Skeletal muscle satellite cell (primary cell): Measurements from ENCODE around the gene MRGPRF.
"Not testable (repeated sequence)": the region's sequence is repeated elsewhere in the genome, so short reads cannot be mapped to it uniquely, and the experiment has no call there.

Experiments
- H3K27me3 ChIP-seq: 2 replicates; pipeline ENCODE4 v1.7.0; 2013; ENCODE audit warnings: low read length; ENCODE audit not compliant: control insufficient read depth, insufficient read depth
- H3K36me3 ChIP-seq: 2 replicates; pipeline ENCODE4 v1.7.0; 2013; ENCODE audit warnings: mild to moderate bottlenecking, control low read depth, low read length; ENCODE audit not compliant: insufficient read depth
- H3K4me1 ChIP-seq: 2 replicates; pipeline ENCODE4 v1.7.0; 2013; ENCODE audit warnings: low read length; ENCODE audit not compliant: control insufficient read depth, insufficient read depth
- H3K4me2 ChIP-seq: 2 replicates; pipeline ENCODE4 v1.7.0; 2013; ENCODE audit warnings: mild to moderate bottlenecking, low read length
- H3K4me3 ChIP-seq: 2 replicates; pipeline ENCODE4 v1.7.0; 2013; ENCODE audit warnings: low read length
- H3K9ac ChIP-seq: 2 replicates; pipeline ENCODE4 v1.7.0; 2013; ENCODE audit warnings: mild to moderate bottlenecking, low read depth, low read length, moderate library complexity
- H3K9me3 ChIP-seq: replicated peaks from 2 replicates; pipeline ENCODE4 v1.7.0; 2013; ENCODE audit warnings: mild to moderate bottlenecking, control low read depth, low read length

MRGPRF gene

DNA sequence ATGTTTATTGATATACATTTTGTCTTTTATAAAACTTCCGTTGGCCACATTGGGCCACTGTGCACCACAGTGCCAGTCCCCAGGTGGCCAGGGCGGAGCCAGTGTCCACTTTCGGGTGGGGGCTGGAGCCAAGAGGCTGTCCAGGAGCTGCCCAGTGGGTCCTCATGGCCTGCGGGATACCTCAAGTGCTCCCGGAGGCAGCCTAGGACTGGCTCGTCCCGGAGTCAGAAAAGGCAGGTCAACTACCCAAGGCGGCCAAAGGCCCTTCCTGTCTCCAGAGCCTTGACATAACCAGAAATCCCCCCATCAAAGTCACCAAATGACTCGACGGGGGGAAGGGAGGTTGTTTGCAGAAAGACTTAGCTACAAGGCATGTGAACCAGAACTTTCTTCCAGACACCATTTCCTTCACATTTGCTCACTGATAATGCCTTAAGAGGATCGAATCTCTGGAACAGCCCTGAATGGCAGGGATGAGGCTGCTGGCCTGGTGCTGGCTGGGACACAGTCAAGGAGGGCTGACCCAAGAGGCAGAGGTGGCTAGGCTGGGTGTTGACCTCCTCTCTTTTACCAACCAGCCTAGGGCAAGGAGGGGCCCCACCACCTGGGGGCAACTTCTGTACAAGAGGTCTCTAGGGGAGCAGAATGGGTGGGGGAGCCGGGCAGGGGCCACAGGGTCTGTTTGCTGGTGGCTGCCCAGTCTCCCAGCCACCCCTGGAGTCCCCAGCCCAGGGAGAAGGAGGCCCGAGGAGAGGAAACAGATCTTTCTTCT, 8.4 kb downstream of the MRGPRF start:
- Histone ChIP-seq H3K9me3 (no peaks in the 10 kb centered on the region), H3K9ac (no peak overlapping the region), H3K4me1 (peaks cover 46% of the 10 kb centered on the region), H3K27me3 (no peaks in the 10 kb centered on the region), H3K36me3 (no peaks in the 10 kb centered on the region), H3K4me3 (no peak overlapping the region), H3K4me2 (no peak overlapping the region)

- Histone ChIP-seq H3K27me3 (no peaks in the 10 kb centered on the region), H3K9ac (no peak overlapping the region), H3K4me3 (no peak overlapping the region), H3K36me3 (no peaks in the 10 kb centered on the region), H3K4me2 (no peak overlapping the region), H3K9me3 (no peaks in the 10 kb centered on the region), H3K4me1 (peaks cover 39% of the 10 kb centered on the region)
Measured at GRCh38 chr11:69003866-69004367, 9.1 kb downstream of the MRGPRF start.

DNA sequence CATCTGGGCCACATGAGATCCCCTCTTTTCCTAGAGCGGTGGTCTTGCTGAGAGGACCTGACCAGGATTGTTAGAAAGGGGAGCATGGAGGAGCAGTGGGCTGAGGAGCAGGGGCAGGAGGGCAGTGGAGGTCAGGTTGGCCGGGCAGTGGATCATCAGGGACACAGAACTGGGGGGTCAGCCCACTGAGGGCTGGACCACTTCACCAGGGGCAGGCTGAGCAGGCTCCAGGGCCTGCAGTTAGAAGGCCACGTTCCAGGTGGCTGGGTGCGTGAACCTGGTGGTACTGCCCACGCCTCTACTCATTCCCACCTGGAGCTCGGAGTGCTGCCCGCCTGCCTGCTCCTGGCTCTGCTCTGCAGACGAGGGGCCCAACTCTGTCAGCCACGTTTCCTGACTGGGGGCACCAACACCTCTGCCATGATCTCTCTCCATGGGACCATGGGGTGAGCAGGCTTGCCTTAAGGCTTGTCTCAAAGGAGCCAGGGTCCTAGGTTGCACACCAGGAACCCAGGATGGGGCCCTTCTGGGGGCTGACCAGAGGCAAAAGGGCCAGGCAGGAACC, 9.7 kb downstream of the MRGPRF start:
- H3K36me3 ChIP-seq, result no peaks in the 10 kb centered on the region
- H3K4me1 ChIP-seq, result peaks cover 37% of the 10 kb centered on the region
- H3K4me3 ChIP-seq, result no peak overlapping the region
- H3K9ac ChIP-seq, result no peak overlapping the region
- H3K4me2 ChIP-seq, result no peak overlapping the region
- no peaks in the 10 kb centered on the region for H3K9me3 ChIP-seq
- H3K27me3 ChIP-seq, result no peaks in the 10 kb centered on the region

DNA sequence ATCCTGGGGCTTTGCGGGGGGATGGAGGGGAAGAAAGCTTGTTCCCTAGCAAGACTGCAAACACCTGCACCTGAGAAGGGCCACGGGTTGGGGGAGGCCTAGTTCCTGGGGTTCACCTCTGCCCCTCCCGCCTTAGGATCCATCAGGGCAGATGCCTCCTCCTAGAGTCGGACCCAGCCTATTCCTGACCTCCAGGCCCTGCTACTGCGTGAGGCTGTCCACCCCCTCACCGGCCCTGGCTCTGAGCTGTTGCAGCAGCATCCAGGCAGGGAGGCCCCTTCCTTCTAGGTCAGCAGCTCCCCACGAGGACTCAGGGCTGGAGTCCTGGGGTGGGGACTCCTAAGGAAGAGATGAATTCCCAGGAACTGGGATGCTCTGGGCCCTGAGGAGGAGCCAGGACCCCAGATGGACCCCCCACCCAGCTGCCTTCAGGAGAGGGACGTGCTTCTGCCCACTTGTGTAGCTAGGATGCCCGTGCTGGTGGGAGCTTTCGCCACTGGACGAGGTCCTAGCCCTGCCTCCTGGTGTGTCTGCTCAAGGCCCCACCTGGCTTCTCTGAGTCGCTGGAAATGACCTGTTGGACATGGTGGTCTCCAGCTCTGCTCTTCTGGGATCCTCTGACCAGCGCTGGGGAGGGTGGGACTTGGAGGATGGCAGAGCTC, 10.3 kb downstream of the MRGPRF start:
- Histone ChIP-seq H3K4me1 (peaks cover 32% of the 10 kb centered on the region), H3K4me3 (no peak overlapping the region), H3K36me3 (no peaks in the 10 kb centered on the region), H3K9me3 (no peaks in the 10 kb centered on the region), H3K9ac (no peak overlapping the region), H3K4me2 (no peak overlapping the region), H3K27me3 (no peaks in the 10 kb centered on the region)

- Histone ChIP-seq H3K27me3 (no peaks in the 10 kb centered on the region), H3K4me1 (peaks cover 30% of the 10 kb centered on the region), H3K9me3 (no peaks in the 10 kb centered on the region), H3K9ac (no peak overlapping the region), H3K4me2 (no peak overlapping the region), H3K4me3 (no peak overlapping the region), H3K36me3 (no peaks in the 10 kb centered on the region)
Measured at GRCh38 chr11:69002110-69002569, 10.9 kb downstream of the MRGPRF start.

- no peaks in the 10 kb centered on the region for H3K27me3 ChIP-seq
- H3K9ac ChIP-seq, result peak overlapping the region; percentile 18
- H3K4me3 ChIP-seq, result no peak overlapping the region
- H3K4me1 ChIP-seq, result peaks cover 30% of the 10 kb centered on the region
- H3K9me3 ChIP-seq, result no peaks in the 10 kb centered on the region
- peak overlapping the region; percentile 5 for H3K4me2 ChIP-seq
- H3K36me3 ChIP-seq, result no peaks in the 10 kb centered on the region
Measured at GRCh38 chr11:69001243-69002081, 11.6 kb downstream of the MRGPRF start.

DNA sequence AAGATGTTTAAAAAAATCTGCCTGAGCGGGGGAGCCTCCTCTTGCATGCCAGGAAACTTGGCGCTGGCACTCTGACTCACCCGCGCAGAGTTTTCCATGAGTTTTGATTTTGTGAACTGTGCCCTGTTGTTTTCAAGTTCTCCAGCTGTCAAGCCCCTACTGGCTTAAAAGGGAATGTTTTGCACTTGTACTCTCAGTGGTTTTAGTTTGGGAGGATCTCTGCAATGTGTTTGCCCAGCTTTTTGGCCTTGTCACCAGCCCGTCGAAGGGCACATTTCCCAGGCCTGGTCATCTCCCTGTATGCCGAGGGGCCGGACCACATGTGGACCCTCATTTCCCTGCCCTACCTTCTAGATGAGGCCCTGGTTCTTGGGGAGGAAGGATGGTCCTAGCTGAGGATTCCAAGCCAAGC, 12.2 kb downstream of the MRGPRF start:
- Histone ChIP-seq H3K4me1 (peaks cover 30% of the 10 kb centered on the region), H3K4me3 (no peak overlapping the region), H3K4me2 (peak overlapping the region; percentile 42), H3K27me3 (no peaks in the 10 kb centered on the region), H3K9me3 (no peaks in the 10 kb centered on the region), H3K36me3 (no peaks in the 10 kb centered on the region), H3K9ac (peak overlapping the region; percentile 18)

DNA sequence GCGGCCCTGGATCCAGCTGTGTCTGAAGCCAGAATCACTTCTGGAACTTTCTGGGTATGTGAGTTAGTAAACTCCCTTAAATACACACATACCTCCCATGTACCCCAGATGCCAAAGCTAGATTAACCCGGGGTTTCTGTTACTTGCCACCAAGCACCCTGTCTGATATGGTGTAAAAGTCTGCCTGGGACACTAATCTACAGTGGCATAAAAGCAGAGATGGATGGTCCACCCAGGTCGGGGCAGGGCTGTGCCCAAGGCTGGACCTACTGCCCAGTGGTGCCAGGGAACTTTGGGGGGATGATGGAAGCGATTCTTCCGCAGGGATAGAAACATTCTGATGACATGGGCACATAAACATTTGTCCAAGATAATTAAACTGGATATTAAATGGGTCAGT, 12.7 kb downstream of the MRGPRF start:
- Histone ChIP-seq H3K36me3 (no peaks in the 10 kb centered on the region), H3K4me3 (no peak overlapping the region), H3K4me1 (peaks cover 30% of the 10 kb centered on the region), H3K9me3 (no peaks in the 10 kb centered on the region), H3K9ac (peak overlapping the region; percentile 17), H3K4me2 (peak overlapping the region; percentile 42), H3K27me3 (no peaks in the 10 kb centered on the region)

GRCh38 chr11:68999748-69000355, 13.2 kb downstream of the MRGPRF start:
- peak overlapping the region; percentile 17 for H3K9ac ChIP-seq
- peaks cover 30% of the 10 kb centered on the region for H3K4me1 ChIP-seq
- H3K36me3 ChIP-seq, H3K4me3 ChIP-seq, H3K4me2 ChIP-seq, H3K27me3 ChIP-seq, H3K9me3 ChIP-seq: not testable (repeated sequence)

GRCh38 chr11:68999093-68999747, 13.8 kb downstream of the MRGPRF start:
- H3K4me2 ChIP-seq, result no peak overlapping the region
- H3K9ac ChIP-seq, result no peak overlapping the region
- no peak overlapping the region for H3K4me3 ChIP-seq
- no peaks in the 10 kb centered on the region for H3K36me3 ChIP-seq
- H3K9me3 ChIP-seq, result no peaks in the 10 kb centered on the region
- peaks cover 6% of the 10 kb centered on the region for H3K27me3 ChIP-seq
- peaks cover 30% of the 10 kb centered on the region for H3K4me1 ChIP-seq
